GM21737 (cell line): ENCODE data around the gene BRINP2.

Experiments
- ATAC-seq: cut with Tn5 transposase; IDR thresholded peaks from one replicate; pipeline ENCODE4 v1.9.1; 2021; ENCODE audit warnings: mild to moderate bottlenecking, moderate library complexity; ENCODE audit not compliant: unreplicated experiment

BRINP2 gene, protein sequence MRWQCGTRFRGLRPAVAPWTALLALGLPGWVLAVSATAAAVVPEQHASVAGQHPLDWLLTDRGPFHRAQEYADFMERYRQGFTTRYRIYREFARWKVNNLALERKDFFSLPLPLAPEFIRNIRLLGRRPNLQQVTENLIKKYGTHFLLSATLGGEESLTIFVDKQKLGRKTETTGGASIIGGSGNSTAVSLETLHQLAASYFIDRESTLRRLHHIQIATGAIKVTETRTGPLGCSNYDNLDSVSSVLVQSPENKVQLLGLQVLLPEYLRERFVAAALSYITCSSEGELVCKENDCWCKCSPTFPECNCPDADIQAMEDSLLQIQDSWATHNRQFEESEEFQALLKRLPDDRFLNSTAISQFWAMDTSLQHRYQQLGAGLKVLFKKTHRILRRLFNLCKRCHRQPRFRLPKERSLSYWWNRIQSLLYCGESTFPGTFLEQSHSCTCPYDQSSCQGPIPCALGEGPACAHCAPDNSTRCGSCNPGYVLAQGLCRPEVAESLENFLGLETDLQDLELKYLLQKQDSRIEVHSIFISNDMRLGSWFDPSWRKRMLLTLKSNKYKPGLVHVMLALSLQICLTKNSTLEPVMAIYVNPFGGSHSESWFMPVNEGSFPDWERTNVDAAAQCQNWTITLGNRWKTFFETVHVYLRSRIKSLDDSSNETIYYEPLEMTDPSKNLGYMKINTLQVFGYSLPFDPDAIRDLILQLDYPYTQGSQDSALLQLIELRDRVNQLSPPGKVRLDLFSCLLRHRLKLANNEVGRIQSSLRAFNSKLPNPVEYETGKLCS

DNA sequence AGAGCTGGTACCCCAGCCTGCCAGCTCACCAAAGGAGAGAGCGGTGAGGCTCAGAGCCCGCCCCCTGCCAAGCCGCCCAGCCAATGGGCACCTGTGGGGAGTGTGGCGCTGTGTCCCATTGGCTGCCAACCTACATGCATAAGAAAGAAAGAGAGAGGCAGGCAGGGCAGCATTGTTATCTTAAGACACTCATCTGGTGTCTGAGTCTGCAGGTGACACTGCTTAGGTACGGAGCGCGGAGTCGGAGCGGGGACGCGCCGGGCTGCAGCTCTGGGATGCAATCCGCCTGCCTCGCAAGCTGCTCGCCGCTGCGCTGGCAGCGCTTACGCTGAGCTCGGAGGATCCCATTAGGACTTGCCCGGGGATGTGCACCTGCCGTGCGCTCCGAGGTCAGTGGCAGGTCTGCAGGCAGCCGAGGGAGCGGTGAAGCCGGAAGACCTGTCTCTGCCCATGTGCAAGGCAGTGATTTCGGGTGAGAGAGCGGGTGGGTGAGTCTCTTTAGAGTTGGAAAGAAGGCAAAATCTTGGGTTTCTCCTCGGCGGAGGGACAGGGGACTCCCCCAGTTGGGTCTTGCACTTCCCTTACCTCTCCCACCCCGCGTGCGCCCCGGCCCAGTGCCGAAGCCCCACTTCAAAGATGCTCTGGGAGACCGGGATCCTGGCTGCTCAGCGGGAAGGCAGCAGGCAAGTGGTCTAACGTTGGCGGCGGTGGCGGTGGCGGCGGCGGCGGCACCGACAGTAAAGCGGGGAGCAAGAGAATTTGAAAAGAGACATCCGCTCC is at the start of gene BRINP2:
Gene BRINP2 (plus strand): TSS at position 203 of the 780 bp plus-strand sequence. CDS start 58,919 bp downstream, outside the sequence.
- no peak for ATAC-seq

DNA sequence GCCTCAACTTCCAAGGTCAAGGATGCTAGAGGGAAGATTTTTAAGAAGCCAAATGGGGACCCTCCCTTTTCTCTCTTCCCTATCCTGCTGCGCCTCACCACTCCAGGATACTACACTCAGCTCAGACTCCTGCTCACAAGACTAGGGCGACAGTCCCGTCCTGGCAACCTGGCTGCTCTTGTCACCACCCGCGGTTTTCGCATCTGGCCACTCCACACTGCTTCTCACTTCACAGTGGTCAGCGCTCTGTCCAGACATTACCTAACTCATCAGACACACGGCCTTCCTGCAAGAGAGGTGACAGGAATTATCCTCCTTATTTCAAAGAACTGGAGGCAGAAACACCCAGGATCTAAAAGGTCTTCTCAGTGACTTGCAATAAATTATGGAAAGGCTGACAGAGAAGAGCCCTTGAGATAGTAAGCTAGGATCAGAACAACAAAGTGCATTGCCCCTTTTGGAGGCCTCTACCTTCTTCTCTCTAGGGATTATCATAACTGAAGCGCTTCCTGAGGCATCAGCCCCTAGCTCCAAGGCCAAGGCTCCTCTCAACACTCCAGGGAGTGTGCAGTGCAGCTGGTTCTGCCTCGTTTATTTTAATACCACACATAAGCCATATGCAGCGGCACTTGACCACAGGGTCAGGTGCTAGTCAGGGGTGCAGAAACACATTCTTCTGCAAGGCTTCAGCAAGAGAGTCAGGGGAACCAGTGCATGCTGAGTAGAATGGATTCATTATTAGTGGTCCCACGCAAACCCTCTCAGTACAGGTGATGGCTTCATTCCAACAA is 48.1 kb upstream of the BRINP2 start:
- no peak for ATAC-seq

DNA sequence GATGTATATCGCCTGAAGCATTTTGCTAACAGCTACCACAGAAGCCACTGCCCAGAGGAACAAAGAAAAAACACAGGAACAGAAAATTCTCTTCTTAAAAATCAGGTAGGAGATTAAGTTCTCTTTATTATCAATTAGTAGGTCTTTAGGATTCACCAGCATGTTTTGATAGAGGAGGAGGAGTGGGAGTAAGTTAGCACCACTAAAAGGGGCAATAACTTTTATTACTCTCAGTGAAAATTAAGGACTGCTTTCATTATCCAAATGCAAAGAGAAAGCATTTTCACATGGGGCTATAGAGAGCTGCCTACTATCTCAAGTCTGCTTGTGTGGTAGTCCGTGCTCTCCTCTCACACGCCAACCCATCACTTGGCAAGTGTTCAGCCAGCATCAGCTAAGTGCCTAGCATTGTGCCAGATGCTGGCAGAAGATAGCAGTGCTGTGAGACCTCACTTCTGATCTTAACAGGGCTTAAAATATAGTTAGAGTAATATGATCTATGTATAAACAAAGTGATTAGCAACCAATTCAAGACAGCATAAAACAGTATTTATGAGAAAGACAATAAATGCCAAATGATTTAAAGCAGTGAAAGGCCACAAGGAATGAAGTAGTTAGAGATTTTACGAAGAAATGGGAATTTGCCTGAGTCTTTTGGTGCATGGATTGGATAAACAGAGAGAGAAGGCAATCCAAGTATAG is 46.0 kb upstream of the BRINP2 start:
- ATAC-seq, result no peak

DNA sequence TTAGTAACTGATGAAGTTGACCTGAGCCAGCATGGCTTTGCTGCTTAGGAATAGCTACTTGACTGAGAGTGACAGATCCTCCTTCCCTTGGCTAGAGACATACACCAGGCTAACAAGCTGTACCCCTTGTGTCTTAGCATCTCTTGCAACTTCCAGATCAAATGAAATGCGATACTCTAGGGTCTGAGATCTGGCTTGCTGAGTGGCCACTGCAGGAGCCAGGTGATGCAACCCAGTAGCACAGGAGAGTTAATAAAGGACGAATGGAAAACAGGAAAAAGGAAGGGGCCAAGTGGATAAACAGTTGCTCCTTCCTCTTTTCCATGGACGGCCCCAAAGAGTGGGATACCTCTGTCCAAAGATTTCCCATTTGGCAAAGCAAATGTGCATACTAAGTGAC is 44.5 kb upstream of the BRINP2 start:
- no peak for ATAC-seq

DNA sequence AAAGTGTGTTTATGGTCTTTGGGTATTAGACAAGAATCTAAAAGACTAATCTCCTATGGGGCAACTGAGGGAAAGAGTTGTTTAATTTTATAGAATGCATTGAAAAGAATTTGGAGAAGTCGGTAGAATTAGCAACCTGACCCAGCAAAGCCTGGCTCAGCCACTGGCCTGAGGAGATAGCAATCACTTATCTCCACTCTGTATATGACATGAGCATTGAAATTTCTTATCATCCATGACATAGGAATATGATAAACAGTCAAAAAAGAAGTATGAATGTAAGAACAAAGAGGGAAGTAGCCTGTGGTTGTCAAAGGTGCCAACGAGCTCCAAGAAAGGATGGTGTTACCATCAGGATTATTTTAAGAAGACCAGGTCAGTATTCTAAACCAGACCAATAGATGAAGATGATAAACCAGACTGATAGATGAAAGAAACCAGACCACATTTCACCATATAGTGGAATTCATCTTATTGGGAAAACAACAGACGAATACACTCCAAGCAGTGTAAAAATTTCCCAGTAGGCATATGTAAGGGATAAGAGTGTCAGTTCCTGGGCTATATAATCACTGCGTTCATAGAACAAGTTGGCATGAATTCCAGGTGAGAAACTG is 42.0 kb upstream of the BRINP2 start:
- ATAC-seq, result no peak

DNA sequence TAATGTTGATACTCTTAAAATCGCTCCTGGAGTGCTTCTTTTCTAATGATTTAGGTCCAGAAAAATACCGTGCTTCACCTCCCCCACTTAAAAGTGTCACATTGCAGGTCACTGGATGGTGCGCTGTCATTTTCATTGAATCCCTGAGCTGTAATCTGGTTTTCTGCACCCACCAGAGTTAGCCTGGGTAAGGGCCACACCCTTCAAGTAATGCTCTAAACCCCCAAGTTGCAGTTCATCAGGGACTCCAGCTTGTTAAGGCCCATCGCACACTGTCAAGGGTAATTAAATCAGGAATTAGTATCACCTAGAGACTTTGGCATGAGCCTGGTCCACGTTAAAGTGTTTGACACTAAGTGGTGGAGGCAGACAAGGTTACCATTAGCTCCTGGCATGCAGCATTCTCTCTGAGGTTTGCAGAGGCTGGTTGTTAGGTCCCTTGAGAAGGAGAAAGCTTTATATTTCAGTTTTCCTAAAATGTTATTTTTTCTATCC is 40.3 kb upstream of the BRINP2 start:
- ATAC-seq, result no peak

DNA sequence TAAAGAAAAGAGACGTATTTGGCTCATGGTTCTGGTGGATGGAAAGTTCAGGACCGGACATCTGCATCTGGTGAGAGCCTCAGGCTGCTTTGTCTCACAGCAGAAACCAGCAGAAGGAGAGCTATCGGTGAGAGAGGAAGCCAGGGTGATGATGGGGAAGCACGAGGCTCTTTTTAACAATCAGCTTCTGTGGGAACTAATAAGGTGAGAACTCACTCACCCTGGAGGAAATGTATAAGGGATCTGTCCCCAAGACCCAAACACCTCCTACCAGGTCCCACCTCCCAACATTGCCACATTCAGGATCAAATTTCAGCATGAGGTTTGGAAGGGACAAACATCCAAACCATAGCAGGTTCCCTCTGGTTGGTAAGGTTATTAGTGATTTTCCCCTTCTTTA is 39.0 kb upstream of the BRINP2 start:
- ATAC-seq, result no peak

DNA sequence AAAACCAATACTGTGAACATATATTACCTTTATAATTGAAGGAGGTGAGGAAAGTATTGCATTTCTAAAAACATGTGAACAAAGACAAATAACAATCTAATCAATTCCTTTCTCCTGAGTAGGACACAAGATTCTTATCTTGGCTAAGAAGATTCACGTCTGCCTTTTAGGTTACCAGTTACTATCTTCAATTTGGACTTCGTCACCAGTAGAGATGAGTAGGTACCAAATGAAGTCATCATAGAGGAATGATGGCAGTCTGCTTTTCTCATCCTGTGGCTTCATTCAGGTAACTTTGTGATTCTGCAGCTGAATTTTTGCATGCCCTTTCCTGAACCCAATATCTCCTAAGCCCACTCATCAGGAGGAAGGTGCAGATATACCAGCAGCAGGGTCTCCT is 38.6 kb upstream of the BRINP2 start:
- ATAC-seq, result no peak

DNA sequence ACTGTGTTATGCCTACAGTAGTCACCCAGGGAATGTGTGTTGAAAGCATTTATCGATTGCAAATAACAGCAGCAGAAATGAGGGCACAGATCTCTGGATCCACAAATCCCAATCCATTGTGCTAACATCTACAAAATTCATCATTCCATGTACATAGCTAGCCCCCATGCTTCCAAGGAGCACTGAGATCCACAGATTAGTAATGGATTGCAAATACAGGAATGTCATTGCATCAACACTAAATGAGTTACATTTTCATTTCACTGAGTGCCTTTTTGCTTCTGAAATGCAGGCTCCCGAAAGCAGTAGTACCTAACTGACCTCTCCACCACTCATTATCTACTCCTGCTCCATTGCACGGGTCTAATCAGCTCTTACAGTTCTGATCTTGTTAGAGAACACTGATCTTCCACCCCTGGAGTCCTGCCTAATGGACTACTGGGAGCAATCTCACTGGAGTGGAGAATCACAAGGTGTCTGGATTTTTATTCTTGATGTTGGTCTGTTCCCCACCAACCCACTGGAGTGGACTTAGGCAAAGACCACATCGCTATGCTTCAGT is 36.7 kb upstream of the BRINP2 start:
- no peak for ATAC-seq

DNA sequence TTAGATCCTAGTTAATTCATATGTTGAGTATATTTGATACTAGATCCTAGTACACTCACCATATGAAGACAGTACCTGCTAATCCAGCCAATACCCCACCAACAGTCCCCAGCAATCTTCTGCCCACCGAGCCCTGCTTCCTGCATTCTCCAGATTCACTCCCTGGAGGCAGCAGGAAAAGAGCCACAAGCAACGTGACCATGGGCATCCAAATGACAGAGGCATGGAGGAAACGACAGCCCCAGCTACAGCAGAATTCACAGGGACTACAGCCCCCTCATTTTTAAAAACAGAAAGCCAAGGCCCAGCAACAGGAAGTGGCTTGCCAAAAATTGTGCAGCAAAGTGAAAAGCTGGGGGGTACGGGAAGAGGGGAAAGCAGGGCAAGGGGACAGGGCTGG is 35.5 kb upstream of the BRINP2 start:
- ATAC-seq, result no peak

DNA sequence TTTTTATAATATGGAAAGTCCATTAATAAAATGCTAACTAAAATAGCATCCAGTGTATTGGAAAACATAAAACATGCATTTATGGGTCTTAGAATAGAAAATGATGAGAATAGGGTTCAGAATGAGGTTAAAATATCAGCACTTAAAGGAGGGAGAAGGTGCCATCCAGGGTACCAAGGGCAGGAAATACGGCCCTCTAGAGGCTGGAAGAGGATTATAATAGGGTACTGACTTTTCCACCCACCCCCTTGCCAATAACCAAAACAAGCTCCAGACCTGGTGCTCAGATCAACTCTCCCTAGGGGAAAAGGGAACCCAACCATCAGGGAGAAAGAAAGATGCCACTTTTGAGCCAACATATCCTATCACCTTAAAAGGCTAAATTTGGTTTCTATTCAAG is 32.9 kb upstream of the BRINP2 start:
- no peak for ATAC-seq

DNA sequence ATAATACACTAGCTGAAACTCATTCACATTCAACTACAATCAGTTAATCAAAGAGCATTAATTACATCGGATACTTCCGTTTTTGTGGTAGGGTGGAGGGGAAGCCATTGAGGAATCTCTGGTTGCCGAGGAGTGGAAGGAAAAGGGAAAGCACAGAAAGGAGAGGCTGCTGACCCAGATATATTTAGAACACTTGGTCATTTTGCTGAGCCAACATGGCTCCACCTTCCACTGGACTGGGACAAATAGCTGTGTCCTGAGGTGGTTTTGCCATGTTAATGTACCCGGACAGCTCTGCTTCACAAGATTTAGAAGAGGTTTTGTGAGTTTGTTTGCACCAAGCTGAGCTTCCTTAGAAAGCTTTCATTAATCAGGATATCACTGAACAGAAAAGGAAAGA is 32.4 kb upstream of the BRINP2 start:
- ATAC-seq, result no peak

DNA sequence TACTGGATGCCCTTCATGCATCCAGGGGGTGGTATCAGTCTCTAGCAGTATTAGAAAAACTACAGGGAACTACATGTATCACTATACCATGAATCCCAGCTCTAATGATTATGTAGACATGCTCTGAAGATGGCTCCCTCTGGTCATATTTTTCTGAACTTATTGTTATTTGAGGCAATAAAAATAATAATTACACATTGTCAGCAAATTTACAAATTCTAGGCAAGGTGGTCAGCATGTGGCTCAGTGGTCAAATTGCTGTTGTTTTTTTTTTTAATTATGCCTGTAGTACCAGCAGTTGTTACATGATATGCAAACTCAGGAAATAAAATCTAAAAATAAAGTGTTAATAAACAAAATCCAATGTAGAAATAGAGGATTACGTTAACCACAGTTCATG is 28.7 kb upstream of the BRINP2 start:
- ATAC-seq, result no peak

DNA sequence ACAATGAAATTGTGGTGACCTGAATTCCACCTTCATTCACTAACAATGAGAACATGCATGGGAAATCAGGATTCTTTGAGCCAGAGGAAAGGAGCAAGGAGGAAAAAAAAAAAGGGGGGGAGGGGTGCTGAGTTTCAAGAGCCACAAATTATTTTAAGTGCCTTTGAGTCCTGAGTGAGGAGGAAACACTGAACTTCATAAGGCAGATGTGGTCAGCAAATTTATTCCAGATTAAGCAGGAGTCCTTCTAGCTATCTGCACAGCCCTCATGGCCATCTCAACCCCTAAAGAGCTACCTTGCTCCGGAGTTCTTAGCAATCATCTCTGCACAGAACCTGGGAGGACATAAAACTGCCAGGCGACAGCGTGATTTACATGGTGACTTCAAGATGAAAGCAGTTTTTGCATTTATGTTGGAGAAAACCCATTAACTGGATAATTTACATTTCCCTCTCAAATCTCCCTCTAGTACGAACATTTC is 27.9 kb upstream of the BRINP2 start:
- no peak for ATAC-seq

DNA sequence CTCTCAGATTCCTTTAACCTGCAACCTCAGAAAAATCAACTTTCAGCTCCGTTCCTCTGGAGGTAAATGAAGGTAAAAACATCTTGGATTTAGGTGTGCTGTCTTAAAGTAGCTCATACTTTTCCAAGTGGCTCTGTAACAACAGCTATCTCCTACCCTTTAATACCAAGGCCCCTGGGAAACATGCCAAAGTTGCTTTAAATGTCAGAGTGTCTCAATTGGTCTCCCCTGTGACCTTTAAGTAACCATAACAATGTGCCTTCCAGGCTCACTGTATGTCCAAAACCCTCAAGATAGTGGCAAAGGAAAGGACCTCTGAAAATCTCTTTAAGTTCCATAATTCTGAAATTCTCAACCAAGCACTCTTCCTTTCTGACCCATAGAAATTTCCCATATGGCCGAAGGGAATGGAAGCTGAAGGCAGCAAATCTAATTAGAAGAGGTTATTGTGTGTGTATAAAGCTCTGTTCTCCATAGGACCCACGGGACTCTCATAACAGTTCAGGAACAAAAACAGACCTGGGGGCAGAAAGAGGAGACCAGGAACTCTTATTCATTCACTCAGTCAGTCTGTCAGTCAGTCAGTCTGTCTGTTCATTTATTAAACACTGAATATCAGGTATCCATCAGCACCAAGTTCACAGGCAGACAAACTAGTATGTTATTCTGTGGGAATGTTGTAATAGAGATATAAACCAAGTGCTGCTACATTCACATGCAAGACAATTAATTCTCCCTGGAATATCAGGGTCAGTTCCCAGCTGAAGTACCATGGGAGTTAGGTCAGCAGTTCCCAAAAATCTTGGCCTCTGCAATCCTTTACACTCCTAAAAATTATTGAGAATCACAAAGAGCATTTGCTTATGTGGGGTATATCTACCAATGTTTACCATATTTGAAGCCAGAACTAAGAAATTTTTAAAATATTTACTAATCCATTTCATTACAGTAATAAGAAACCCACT is 25.4 kb upstream of the BRINP2 start:
- no peak for ATAC-seq

DNA sequence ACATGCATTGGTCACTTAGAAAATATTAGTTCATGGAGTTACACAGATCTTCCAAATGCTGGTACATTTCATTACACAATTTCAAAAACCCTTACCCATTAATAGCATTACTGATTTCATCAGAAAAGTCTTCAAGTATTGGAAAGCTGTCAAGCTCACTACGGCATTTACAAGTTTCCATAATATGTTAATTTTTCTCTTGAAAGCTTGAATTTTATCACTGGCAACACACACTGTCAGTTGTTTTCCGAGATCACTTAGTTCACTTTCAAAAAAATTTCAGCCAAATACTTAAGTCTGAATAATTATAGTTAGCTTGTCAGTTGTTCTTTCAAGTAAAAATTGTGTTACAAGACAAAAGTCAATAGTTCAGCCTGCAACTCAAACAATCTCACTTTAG is 24.3 kb upstream of the BRINP2 start:
- ATAC-seq, result no peak

DNA sequence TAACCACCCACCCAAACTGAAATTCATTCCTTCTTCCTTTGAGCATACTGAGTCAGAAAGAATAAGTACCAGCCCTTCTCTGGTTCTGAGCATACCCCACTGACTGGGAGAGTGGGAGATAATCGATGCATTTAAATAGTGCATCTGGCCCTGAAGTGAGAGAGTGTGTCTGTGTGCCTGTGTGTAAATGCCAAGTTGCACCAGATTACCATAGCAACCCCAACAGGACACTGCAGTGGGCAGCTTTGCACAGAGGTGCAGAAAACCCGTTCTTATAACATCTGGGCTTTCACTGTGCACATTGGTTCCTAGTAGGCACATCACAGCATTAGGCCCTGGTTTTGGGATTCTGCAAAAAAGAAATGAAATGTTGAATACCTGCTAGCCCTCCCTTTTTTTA is 8.5 kb upstream of the BRINP2 start:
- ATAC-seq, result no peak

DNA sequence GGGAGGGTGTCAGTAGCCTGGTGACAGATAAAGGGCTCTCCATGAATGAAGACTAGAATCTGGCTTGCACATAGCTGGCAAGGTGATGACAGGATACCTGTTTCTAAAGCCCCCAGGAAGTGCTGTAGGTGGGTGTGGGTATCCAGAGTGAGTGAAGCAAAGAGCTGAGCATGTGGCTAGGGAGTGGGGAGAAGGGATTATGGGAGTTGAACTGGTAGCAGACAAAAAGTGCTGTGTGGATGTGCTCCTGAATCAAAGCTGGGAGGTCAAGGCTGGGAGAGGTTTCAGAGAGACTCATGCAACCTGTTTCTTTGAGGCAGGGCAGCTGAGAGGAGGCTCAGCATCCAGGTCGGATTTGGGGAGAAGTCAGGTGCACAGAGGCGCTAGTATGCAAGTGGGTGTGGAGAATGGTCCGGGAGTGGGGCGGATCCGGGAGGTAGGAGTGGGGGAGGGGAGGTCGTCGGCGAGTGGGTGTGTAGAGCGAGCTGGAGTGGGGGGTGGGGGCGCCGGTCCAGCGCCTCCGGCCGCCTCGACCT is 6.8 kb upstream of the BRINP2 start:
- no peak for ATAC-seq
